WTC11 (cell line): Measurements from ENCODE around the gene ATP2B2. TPM values are rescaled to one million over a fixed set of nuclear protein-coding genes. Genes with fewer than 3 reads are reported as not detected.

ENCODE experiments used
- ATAC-seq: fragments of 200-7000 bp; cut with Tn5 transposase; 2 replicates; pipeline ENCODE4 v1.10.0; 2021; ENCODE audit warnings: mild to moderate bottlenecking, moderate library complexity
- CTCF ChIA-PET: fragments of 300-600 bp; sonication (Branson Sonifier 250); formaldehyde crosslinking; loops from one replicate; lab custom pipeline; 2021; ENCODE audit warnings: antibody characterized with exemption; lab: Charles Lee
- POLR2A ChIA-PET: fragments of 350-600 bp; sonication (Branson Sonifier 250); formaldehyde crosslinking; loops from one replicate; lab custom pipeline; 2021; ENCODE audit warnings: antibody characterized with exemption; lab: Charles Lee
- DNase-seq: peaks from one replicate; pipeline ENCODE4 v3.0.0; 2021; ENCODE audit warnings: low spot score
- H3K27ac Mint-ChIP-seq: 2 replicates; pipeline ENCODE4 v1.8.0; 2021; ENCODE audit warnings: mixed read lengths
- H3K27me3 Mint-ChIP-seq: 2 replicates; pipeline ENCODE4 v1.8.0; 2021; ENCODE audit warnings: low read depth, mild to moderate bottlenecking, moderate library complexity, mixed read lengths
- H3K36me3 Mint-ChIP-seq: 2 replicates; pipeline ENCODE4 v1.8.0; 2021; ENCODE audit warnings: mixed read lengths
- H3K4me1 Mint-ChIP-seq: 2 replicates; pipeline ENCODE4 v1.8.0; 2022; ENCODE audit warnings: mixed read lengths
- H3K4me3 Mint-ChIP-seq: 2 replicates; pipeline ENCODE4 v1.8.0; 2021; ENCODE audit warnings: mild to moderate bottlenecking, moderate library complexity, mixed read lengths
- H3K9me3 Mint-ChIP-seq: 2 replicates; pipeline ENCODE4 v1.8.0; 2021; ENCODE audit warnings: mixed read lengths
- ARID4B ChIP-seq: sonication (generic); formaldehyde crosslinking; IDR thresholded peaks from 2 replicates; pipeline ENCODE4 v1.8.0; 2023; ENCODE audit warnings: missing genetic modification reagents, mild to moderate bottlenecking, borderline replicate concordance
- ATF2 ChIP-seq: sonication (generic); formaldehyde crosslinking; IDR thresholded peaks from 2 replicates; pipeline ENCODE4 v1.8.1; 2022; ENCODE audit warnings: low read depth, missing genetic modification reagents, borderline replicate concordance
- CDX4 ChIP-seq: fragments of 250-450 bp; sonication (Bioruptor Pico); IDR thresholded peaks from 2 replicates; pipeline ENCODE4 v1.9.0; 2021; ENCODE audit warnings: moderate library complexity, mild to moderate bottlenecking, inconsistent platforms, borderline replicate concordance
- CREB1 ChIP-seq: sonication (generic); formaldehyde crosslinking; IDR thresholded peaks from 2 replicates; pipeline ENCODE4 v1.8.0; 2023; ENCODE audit warnings: mild to moderate bottlenecking, missing genetic modification reagents
- CREM ChIP-seq: sonication (generic); formaldehyde crosslinking; IDR thresholded peaks from 2 replicates; pipeline ENCODE4 v1.8.1; 2022; ENCODE audit warnings: mild to moderate bottlenecking, missing genetic modification reagents, moderate library complexity
- E2F5 ChIP-seq: sonication (generic); formaldehyde crosslinking; IDR thresholded peaks from 2 replicates; pipeline ENCODE4 v1.8.1; 2022; ENCODE audit warnings: mild to moderate bottlenecking, moderate library complexity, missing genetic modification reagents
- ETV6 ChIP-seq: sonication (generic); formaldehyde crosslinking; IDR thresholded peaks from 2 replicates; pipeline ENCODE4 v1.8.1; 2022; ENCODE audit warnings: mild to moderate bottlenecking, missing genetic modification reagents
- FOXP1 ChIP-seq: sonication (generic); formaldehyde crosslinking; IDR thresholded peaks from 2 replicates; pipeline ENCODE4 v1.8.0; 2022; ENCODE audit warnings: missing genetic modification reagents, mild to moderate bottlenecking, moderate library complexity, borderline replicate concordance
- GABPB1 ChIP-seq: sonication (generic); formaldehyde crosslinking; IDR thresholded peaks from 2 replicates; pipeline ENCODE4 v1.8.1; 2023; ENCODE audit warnings: mild to moderate bottlenecking, missing genetic modification reagents
- GTF2I ChIP-seq: fragments of 250-450 bp; sonication (Bioruptor Pico); conservative IDR thresholded peaks from 2 replicates; pipeline ENCODE4 v1.4.0; 2021; ENCODE audit warnings: mild to moderate bottlenecking
- MYBL2 ChIP-seq: sonication (generic); formaldehyde crosslinking; IDR thresholded peaks from 2 replicates; pipeline ENCODE4 v1.8.1; 2023; ENCODE audit warnings: mild to moderate bottlenecking, moderate library complexity, missing genetic modification reagents
- NFATC4 ChIP-seq: fragments of 250-450 bp; sonication (Bioruptor Pico); IDR thresholded peaks from 2 replicates; pipeline ENCODE4 v1.9.0; 2021; ENCODE audit warnings: mild to moderate bottlenecking
- NFYB ChIP-seq: sonication (generic); formaldehyde crosslinking; conservative IDR thresholded peaks from 2 replicates; pipeline ENCODE4 v1.8.0; 2022; ENCODE audit warnings: low read depth, missing genetic modification reagents
- RORB ChIP-seq: fragments of 250-450 bp; sonication (Bioruptor Pico); IDR thresholded peaks from 2 replicates; pipeline ENCODE4 v1.9.0; 2021; ENCODE audit warnings: mild to moderate bottlenecking
- SMAD3 ChIP-seq: sonication (generic); formaldehyde crosslinking; IDR thresholded peaks from 2 replicates; pipeline ENCODE4 v1.8.0; 2022; ENCODE audit warnings: missing genetic modification reagents, mild to moderate bottlenecking, borderline replicate concordance
- TEAD1 ChIP-seq: sonication (generic); formaldehyde crosslinking; IDR thresholded peaks from 2 replicates; pipeline ENCODE4 v1.8.0; 2022; ENCODE audit warnings: mild to moderate bottlenecking, missing genetic modification reagents
- ZBTB43 ChIP-seq: sonication (generic); formaldehyde crosslinking; IDR thresholded peaks from 2 replicates; pipeline ENCODE4 v1.8.1; 2023; ENCODE audit warnings: mild to moderate bottlenecking, missing genetic modification reagents
- ZNF219 ChIP-seq: sonication (generic); formaldehyde crosslinking; IDR thresholded peaks from 2 replicates; pipeline ENCODE4 v1.8.0; 2023; ENCODE audit warnings: missing genetic modification reagents, mild to moderate bottlenecking, borderline replicate concordance
- ZNF317 ChIP-seq: sonication (generic); formaldehyde crosslinking; IDR thresholded peaks from 2 replicates; pipeline ENCODE4 v1.8.1; 2023; ENCODE audit warnings: low read depth, mild to moderate bottlenecking, moderate library complexity, missing genetic modification reagents, borderline replicate concordance
- ZNF416 ChIP-seq: fragments of 250-450 bp; sonication (Bioruptor Pico); IDR thresholded peaks from 2 replicates; pipeline ENCODE4 v1.9.0; 2021; ENCODE audit warnings: mild to moderate bottlenecking, inconsistent platforms
- ZNF423 ChIP-seq: fragments of 250-450 bp; sonication (Bioruptor Pico); IDR thresholded peaks from 2 replicates; pipeline ENCODE4 v2.1.2; 2022; ENCODE audit warnings: mild to moderate bottlenecking, moderate library complexity
- total RNA-seq: library from RNA; stranded (reverse); gene quantifications from 3 replicates; pipeline ENCODE4 v1.2.3, GENCODE V29; 2021

Gene ATP2B2
- total RNA-seq, 1 experiment from 2014 or later = 0.48 TPM

GRCh38 chr3:10389995-10390394 lies 115.4 kb downstream of the ATP2B2 start:
- DNase-seq (no peak), ATAC-seq (no peak)
- Mint-ChIP-seq H3K36me3 (peaks cover 18% of the 10 kb centered on the region), H3K4me3 (no peak overlapping the region), H3K9me3 (peaks cover 50% of the 10 kb centered on the region), H3K27me3 (peaks cover 11% of the 10 kb centered on the region), H3K4me1 (peaks cover 14% of the 10 kb centered on the region), H3K27ac (no peak overlapping the region)
- TF ChIP-seq SMAD3 (CRISPR knock-in tag) (no peak), ZNF219 (CRISPR knock-in tag) (no peak), ZBTB43 (no peak), ZNF317 (CRISPR knock-in tag) (no peak), GABPB1 (CRISPR knock-in tag) (no peak), RORB (no peak), FOXP1 (CRISPR knock-in tag) (no peak), NFYB (CRISPR knock-in tag) (no peak), CDX4 (CRISPR knock-in tag) (no peak), CREB1 (CRISPR knock-in tag) (no peak), TEAD1 (CRISPR knock-in tag) (no peak), MYBL2 (CRISPR knock-in tag) (no peak), ZNF423 (CRISPR knock-in tag) (no peak)
- ChIA-PET CTCF (no interaction called here), POLR2A (no interaction called here)

- Mint-ChIP-seq H3K9me3 (peaks cover 50% of the 10 kb centered on the region), H3K4me3 (no peak overlapping the region), H3K27me3 (peaks cover 11% of the 10 kb centered on the region), H3K36me3 (peaks cover 18% of the 10 kb centered on the region), H3K27ac (no peak overlapping the region), H3K4me1 (peaks cover 10% of the 10 kb centered on the region)
- TF ChIP-seq ATF2 (CRISPR knock-in tag) (no peak), E2F5 (CRISPR knock-in tag) (no peak), GTF2I (no peak), ZNF416 (CRISPR knock-in tag) (no peak), ETV6 (CRISPR knock-in tag) (no peak), ARID4B (CRISPR knock-in tag) (no peak), NFATC4 (CRISPR knock-in tag) (no peak), CREM (CRISPR knock-in tag) (no peak), MYBL2 (CRISPR knock-in tag) (no peak)
- ATAC-seq = no peak
- CTCF ChIA-PET = no interaction called here
- POLR2A ChIA-PET = no interaction called here
- DNase-seq = no peak
These were observed 116.0 kb downstream of the ATP2B2 start for GRCh38 chr3:10389339-10389738.
